MM.1S (cell line): Measurements from ENCODE around the gene JUND.
"Not testable (repeated sequence)": the region's sequence is repeated elsewhere in the genome, so short reads cannot be mapped to it uniquely, and the experiment has no call there.

ENCODE experiments used
- DNase-seq: peaks from one replicate; pipeline ENCODE4 v3.0.0-alpha.2; 2015
- H2AFZ ChIP-seq: fragments of 300-600 bp; sonication (generic); 2 replicates; pipeline ENCODE4 v1.6.0; 2016; ENCODE audit warnings: antibody characterized with exemption, low read length
- H3F3A ChIP-seq: fragments of 300-600 bp; sonication (generic); 2 replicates; pipeline ENCODE4 v1.6.1; 2016; ENCODE audit warnings: mild to moderate bottlenecking, antibody characterized with exemption, low read length, moderate library complexity, mixed read lengths; ENCODE audit not compliant: insufficient read depth
- H3K27ac ChIP-seq: fragments of 300-600 bp; sonication (generic); 2 replicates; pipeline ENCODE4 v1.5.1; 2016; ENCODE audit warnings: mild to moderate bottlenecking, low read length
- H3K27me3 ChIP-seq: fragments of 300-600 bp; sonication (generic); replicated peaks from 2 replicates; pipeline ENCODE4 v1.6.0; 2016; ENCODE audit warnings: low read length; ENCODE audit not compliant: insufficient read depth
- H3K36me3 ChIP-seq: fragments of 300-600 bp; sonication (generic); replicated peaks from 2 replicates; pipeline ENCODE4 v1.6.1; 2016; ENCODE audit warnings: mild to moderate bottlenecking, low read length, mixed read lengths; ENCODE audit not compliant: insufficient read depth
- H3K4me1 ChIP-seq: fragments of 300-600 bp; sonication (generic); 2 replicates; pipeline ENCODE4 v1.6.1; 2016; ENCODE audit warnings: low read length, mixed read lengths
- H3K4me2 ChIP-seq: fragments of 300-600 bp; sonication (generic); 2 replicates; pipeline ENCODE4 v1.6.0; 2016; ENCODE audit warnings: low read depth, low read length
- H3K4me3 ChIP-seq: fragments of 300-600 bp; sonication (generic); 2 replicates; pipeline ENCODE4 v1.5.1; 2016; ENCODE audit warnings: low read length, mixed read lengths
- H3K79me2 ChIP-seq: fragments of 300-600 bp; sonication (generic); 2 replicates; pipeline ENCODE4 v1.6.1; 2016; ENCODE audit warnings: mixed run types, low read length, mixed read lengths
- H3K9ac ChIP-seq: fragments of 300-600 bp; sonication (generic); 2 replicates; pipeline ENCODE4 v1.6.1; 2016; ENCODE audit warnings: low read length, mixed read lengths
- H3K9me2 ChIP-seq: fragments of 300-600 bp; sonication (generic); replicated peaks from 2 replicates; pipeline ENCODE4 v1.6.1; 2016; ENCODE audit warnings: mild to moderate bottlenecking, low read length, mixed read lengths; ENCODE audit not compliant: insufficient read depth
- H3K9me3 ChIP-seq: fragments of 300-600 bp; sonication (generic); replicated peaks from 2 replicates; pipeline ENCODE4 v1.6.1; 2016; ENCODE audit warnings: mild to moderate bottlenecking, low read length, mixed read lengths; ENCODE audit not compliant: insufficient read depth
- H4K20me1 ChIP-seq: fragments of 300-600 bp; sonication (generic); 2 replicates; pipeline ENCODE4 v1.6.1; 2016; ENCODE audit warnings: mild to moderate bottlenecking, low read length, moderate library complexity, mixed read lengths; ENCODE audit not compliant: insufficient read depth
- EZH2 ChIP-seq: fragments of 300-600 bp; sonication (generic); optimal IDR thresholded peaks from 2 replicates; pipeline ENCODE3; 2017; ENCODE audit warnings: low read depth, mild to moderate bottlenecking, antibody characterized with exemption, low read length, mixed read lengths
- EZH2phosphoT487 ChIP-seq: fragments of 300-600 bp; sonication (generic); IDR thresholded peaks from 2 replicates; pipeline ENCODE4 v1.6.1; 2018; ENCODE audit warnings: antibody characterized with exemption, low read length
- TF ChIP-seq, protein P1 (sequence below): fragments of 300-600 bp; sonication (generic); IDR thresholded peaks from 2 replicates; pipeline ENCODE4 v1.5.1; 2016; ENCODE audit warnings: antibody characterized with exemption, low read length, mixed read lengths

Gene JUND

DNA sequence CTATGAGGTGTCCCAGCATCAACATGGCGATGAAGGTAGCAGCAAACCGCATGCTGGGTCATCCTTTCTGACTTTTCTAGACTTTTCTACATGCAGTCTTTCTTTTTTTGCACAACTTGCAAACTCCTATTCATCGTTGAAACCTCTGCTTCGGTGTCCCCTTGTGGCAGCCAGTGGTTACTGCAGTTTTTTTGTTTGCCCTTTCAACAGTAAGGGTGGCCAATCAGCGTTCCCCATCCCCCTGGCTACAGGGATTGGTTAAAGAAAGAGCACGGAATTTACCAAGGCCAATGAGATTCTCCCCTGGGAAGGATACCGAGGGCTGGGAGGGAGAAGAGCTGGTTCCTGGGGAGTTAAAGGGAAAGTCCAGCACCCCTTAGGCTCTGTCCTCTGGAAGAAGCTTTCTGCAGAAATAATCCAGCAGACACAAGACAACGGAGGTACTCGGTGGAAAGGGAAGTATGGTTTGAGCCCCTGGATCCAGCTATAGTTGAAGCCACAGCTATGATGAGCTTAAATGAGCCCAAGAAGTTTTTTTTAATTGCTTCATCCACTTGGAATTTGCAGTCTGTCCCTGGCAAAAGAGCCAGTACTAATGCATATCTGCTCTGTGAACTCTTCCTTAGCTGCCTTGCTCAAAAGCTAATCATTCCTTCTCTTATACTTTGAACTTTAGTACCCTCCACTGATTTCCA is 47.1 kb upstream of the JUND start:
- Histone ChIP-seq H3K9me3 (no peaks in the 10 kb centered on the region), H3K27me3 (peaks cover 25% of the 10 kb centered on the region), H3K4me1 (peaks cover 15% of the 10 kb centered on the region), H2AFZ (peak overlapping the region; percentile 84), H3K4me2 (peak overlapping the region; percentile 68), H3K9ac (peak overlapping the region; percentile 22; the same call in 1 of the 2 replicates), H3K9me2 (no peaks in the 10 kb centered on the region), H3K27ac (no peak overlapping the region), H3K79me2 (no peaks in the 10 kb centered on the region), H4K20me1 (no peaks in the 10 kb centered on the region), H3K36me3 (no peaks in the 10 kb centered on the region), H3K4me3 (peak overlapping the region; percentile 40), H3F3A (peaks cover 7% of the 10 kb centered on the region)
- TF ChIP-seq EZH2phosphoT487: no peak
- TF ChIP-seq EZH2: no peak
- TF ChIP-seq, protein P1, sequence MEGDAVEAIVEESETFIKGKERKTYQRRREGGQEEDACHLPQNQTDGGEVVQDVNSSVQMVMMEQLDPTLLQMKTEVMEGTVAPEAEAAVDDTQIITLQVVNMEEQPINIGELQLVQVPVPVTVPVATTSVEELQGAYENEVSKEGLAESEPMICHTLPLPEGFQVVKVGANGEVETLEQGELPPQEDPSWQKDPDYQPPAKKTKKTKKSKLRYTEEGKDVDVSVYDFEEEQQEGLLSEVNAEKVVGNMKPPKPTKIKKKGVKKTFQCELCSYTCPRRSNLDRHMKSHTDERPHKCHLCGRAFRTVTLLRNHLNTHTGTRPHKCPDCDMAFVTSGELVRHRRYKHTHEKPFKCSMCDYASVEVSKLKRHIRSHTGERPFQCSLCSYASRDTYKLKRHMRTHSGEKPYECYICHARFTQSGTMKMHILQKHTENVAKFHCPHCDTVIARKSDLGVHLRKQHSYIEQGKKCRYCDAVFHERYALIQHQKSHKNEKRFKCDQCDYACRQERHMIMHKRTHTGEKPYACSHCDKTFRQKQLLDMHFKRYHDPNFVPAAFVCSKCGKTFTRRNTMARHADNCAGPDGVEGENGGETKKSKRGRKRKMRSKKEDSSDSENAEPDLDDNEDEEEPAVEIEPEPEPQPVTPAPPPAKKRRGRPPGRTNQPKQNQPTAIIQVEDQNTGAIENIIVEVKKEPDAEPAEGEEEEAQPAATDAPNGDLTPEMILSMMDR: peak; percentile 90
- peak; percentile 93 for DNase-seq

DNA sequence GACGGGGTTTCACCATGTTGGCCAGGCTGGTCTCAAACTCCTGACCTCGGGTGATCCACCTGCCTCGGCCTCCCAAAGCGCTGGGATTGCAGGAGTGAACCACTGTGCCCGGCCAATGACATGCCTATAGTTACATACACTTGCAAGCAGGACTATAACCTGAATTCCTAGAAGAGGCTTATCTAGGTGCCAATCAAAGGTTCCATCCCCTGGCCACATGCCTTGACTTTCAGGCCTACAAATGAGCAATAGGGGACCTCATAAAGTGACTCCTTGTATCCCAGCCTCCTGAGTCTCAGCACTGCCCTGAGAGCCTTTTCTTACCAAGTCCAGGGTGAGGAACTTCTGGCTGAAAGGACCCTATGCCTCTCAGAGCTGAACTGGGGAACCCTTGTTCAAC is 45.4 kb upstream of the JUND start:
- Histone ChIP-seq H2AFZ (no peak overlapping the region), H3F3A (peaks cover 10% of the 10 kb centered on the region), H3K27ac (no peak overlapping the region), H3K9me3 (no peaks in the 10 kb centered on the region), H3K4me2 (no peak overlapping the region), H3K9ac (no peak overlapping the region), H3K36me3 (no peaks in the 10 kb centered on the region), H3K4me1 (peaks cover 20% of the 10 kb centered on the region), H3K4me3 (no peak overlapping the region), H3K27me3 (0 out of 2 replicates have a peak, but pooled peaks cover 9% of the 10 kb centered on the region), H4K20me1 (no peaks in the 10 kb centered on the region), H3K9me2 (no peaks in the 10 kb centered on the region), H3K79me2 (peaks cover 11% of the 10 kb centered on the region)
- TF ChIP-seq EZH2: no peak
- no peak for TF ChIP-seq EZH2phosphoT487
- TF ChIP-seq, protein P1: no peak
- no peak for DNase-seq

- H3K9ac ChIP-seq, H3K27ac ChIP-seq, H3K4me2 ChIP-seq: not testable (repeated sequence)
These were observed 42.9 kb upstream of the JUND start for GRCh38 chr19:18324373-18324731.

GRCh38 chr19:18322759-18323460 is 41.5 kb upstream of the JUND start, which contains the start of gene LSM4:
LSM4 (minus strand) TSS chr19:18323076; CDS start chr19:18323020, 56 bp downstream.
- H3K9ac ChIP-seq: peak within 1 kb of the TSS; percentile 93
- H3K27me3 ChIP-seq: no peaks in the 10 kb centered on the region
- H3K4me2 ChIP-seq: peak within 1 kb of the TSS; percentile 93
- peak; percentile 99 for DNase-seq
- H3K9me2 ChIP-seq: no peaks in the 10 kb centered on the region
- TF ChIP-seq EZH2 (no peak), EZH2phosphoT487 (no peak)
- TF ChIP-seq, protein P1: peak; percentile 48
- no peaks in the 10 kb centered on the region for H3K36me3 ChIP-seq
- H3K4me1 ChIP-seq: peaks cover 17% of the 10 kb centered on the region
- H3K4me3 ChIP-seq: peak within 1 kb of the TSS; percentile 84
- H2AFZ ChIP-seq: peak within 1 kb of the TSS; percentile 86
- H3K79me2 ChIP-seq: peaks cover 44% of the 10 kb centered on the region
- H3F3A ChIP-seq: peaks cover 10% of the 10 kb centered on the region
- H3K9me3 ChIP-seq: no peaks in the 10 kb centered on the region
- peak within 1 kb of the TSS; percentile 80 for H3K27ac ChIP-seq
- no peaks in the 10 kb centered on the region for H4K20me1 ChIP-seq

More at GRCh38 chr19:18324373-18324731, 42.9 kb upstream of the JUND start:
- Histone ChIP-seq H3K4me1 (peaks cover 22% of the 10 kb centered on the region), H3K79me2 (peaks cover 35% of the 10 kb centered on the region)
- not testable (repeated sequence) for H3F3A ChIP-seq, DNase-seq, H4K20me1 ChIP-seq, H3K9me3 ChIP-seq, H3K27me3 ChIP-seq, H2AFZ ChIP-seq, H3K36me3 ChIP-seq, H3K9me2 ChIP-seq, H3K4me3 ChIP-seq
